WI38 (cell line): Measurements from ENCODE around the gene UNC45A.
A peak's percentile ranks its signal among the peaks of the same experiment; 100 is the strongest.

Experiments used
- H3K4me3 ChIP-seq: 2 replicates; pipeline ENCODE4 v1.5.1; 2011; ENCODE audit warnings: low read depth, mild to moderate bottlenecking, control low read depth, low read length
- CTCF ChIP-seq: IDR thresholded peaks from 2 replicates; pipeline ENCODE4 v1.5.1; 2012; ENCODE audit warnings: low read depth, mild to moderate bottlenecking, control low read depth, low read length

UNC45A gene

GRCh38 chr15:90934949-90935751 lies at the start of gene UNC45A:
Gene UNC45A, plus strand, starts transcription at chr15:90935285. Its CDS starts 40 bp downstream, at chr15:90935325.
- H3K4me3 ChIP-seq, result peak within 1 kb of the TSS; percentile 77
- TF ChIP-seq CTCF, result no peak

- TF ChIP-seq CTCF, result peak; percentile 99
- no peak overlapping the region for H3K4me3 ChIP-seq
These were observed 49.4 kb upstream of the UNC45A start for GRCh38 chr15:90885432-90886290.

GRCh38 chr15:90886291-90886614 lies 48.8 kb upstream of the UNC45A start:
- TF ChIP-seq CTCF, result no peak
- H3K4me3 ChIP-seq, result no peak overlapping the region

GRCh38 chr15:90887037-90887481 lies 48.0 kb upstream of the UNC45A start:
- TF ChIP-seq CTCF, result no peak
- H3K4me3 ChIP-seq, result no peak overlapping the region

GRCh38 chr15:90889313-90889730 lies 45.8 kb upstream of the UNC45A start:
- no peak overlapping the region for H3K4me3 ChIP-seq
- no peak for TF ChIP-seq CTCF

GRCh38 chr15:90889736-90890456 lies 45.2 kb upstream of the UNC45A start:
- no peak for TF ChIP-seq CTCF
- no peak overlapping the region for H3K4me3 ChIP-seq

- no peak overlapping the region for H3K4me3 ChIP-seq
- TF ChIP-seq CTCF, result no peak
These were observed 44.2 kb upstream of the UNC45A start for GRCh38 chr15:90890839-90891238.
